IMR-90 (cell line): Measurements from ENCODE around the gene PCBP1. TPM values are rescaled to one million over a fixed set of nuclear protein-coding genes. Genes with fewer than 3 reads are reported as not detected.

Experiments
- ATAC-seq: fragments of 200-7000 bp; cut with Tn5 transposase; 2 replicates; pipeline ENCODE4 v1.9.1; 2020; ENCODE audit warnings: low read depth, mild to moderate bottlenecking, moderate library complexity
- BruUV-seq: library from RNA; stranded (reverse); fragments of 400-500 nt; replicated peaks from 2 replicates; lab custom pipeline; 2021; lab: Mats Ljungman, UMichigan
- CTCF ChIA-PET: fragments of 300-600 bp; formaldehyde crosslinking; extraction: SDS; loops from one replicate; lab custom pipeline; 2021; ENCODE audit warnings: antibody characterized with exemption; lab: Yijun Ruan, JAX
- POLR2A ChIA-PET: fragments of 300-600 bp; sonication (Branson Sonifier 250); formaldehyde crosslinking; loops from one replicate; lab custom pipeline; 2022; ENCODE audit warnings: antibody characterized with exemption; ENCODE audit not compliant: unreplicated experiment; lab: Charles Lee
- DNase-seq: peaks from one replicate; pipeline ENCODE4 v3.0.0; 2013
- H2AFZ ChIP-seq: replicated peaks from 2 replicates; pipeline ENCODE3; 2013; ENCODE audit warnings: low read length, mild to moderate bottlenecking; ENCODE audit not compliant: poor library complexity
- H2AK5ac ChIP-seq: 2 replicates; pipeline ENCODE4 v1.6.1; 2013; ENCODE audit warnings: low read depth, low read length, inconsistent platforms
- H2AK9ac ChIP-seq: replicated peaks from 2 replicates; pipeline ENCODE3; 2013; ENCODE audit warnings: mild to moderate bottlenecking, low read depth, low read length, moderate library complexity; ENCODE audit not compliant: poor library complexity
- H2BK120ac ChIP-seq: 2 replicates; pipeline ENCODE4 v1.6.1; 2013; ENCODE audit warnings: low read depth, low read length, inconsistent platforms
- H2BK15ac ChIP-seq: 3 replicates; pipeline ENCODE4 v1.6.1; 2013; ENCODE audit warnings: low read depth, low read length, inconsistent platforms
- H2BK20ac ChIP-seq: 2 replicates; pipeline ENCODE4 v1.6.1; 2013; ENCODE audit warnings: low read depth, mild to moderate bottlenecking, inconsistent platforms, low read length, moderate library complexity
- H2BK5ac ChIP-seq: 2 replicates; pipeline ENCODE4 v1.6.1; 2013; ENCODE audit warnings: mild to moderate bottlenecking, low read depth, low read length, inconsistent platforms; ENCODE audit not compliant: poor library complexity, severe bottlenecking
- H3K14ac ChIP-seq: replicated peaks from 2 replicates; pipeline ENCODE4 v1.6.1; 2013; ENCODE audit warnings: low read depth, low read length, inconsistent platforms
- H3K18ac ChIP-seq: 2 replicates; pipeline ENCODE4 v1.6.1; 2013; ENCODE audit warnings: low read depth, low read length, control low read depth
- H3K23ac ChIP-seq: 2 replicates; pipeline ENCODE4 v1.6.1; 2013; ENCODE audit warnings: low read depth, low read length, inconsistent platforms
- H3K27ac ChIP-seq: 2 replicates; pipeline ENCODE4 v1.5.1; 2013; ENCODE audit warnings: mild to moderate bottlenecking, control low read depth, low read length; ENCODE audit not compliant: insufficient read depth
- H3K27me3 ChIP-seq: 2 replicates; pipeline ENCODE4 v1.6.1; 2013; ENCODE audit warnings: low read length; ENCODE audit not compliant: control insufficient read depth, insufficient read depth
- H3K36me3 ChIP-seq: 2 replicates; pipeline ENCODE4 v1.6.1; 2013; ENCODE audit warnings: low read length, mixed read lengths; ENCODE audit not compliant: control insufficient read depth, insufficient read depth
- H3K4ac ChIP-seq: 2 replicates; pipeline ENCODE4 v1.6.1; 2013; ENCODE audit warnings: low read depth, low read length, inconsistent platforms
- H3K4me1 ChIP-seq: 2 replicates; pipeline ENCODE4 v1.6.1; 2013; ENCODE audit warnings: low read length, mixed read lengths; ENCODE audit not compliant: control insufficient read depth, insufficient read depth
- H3K4me2 ChIP-seq: 2 replicates; pipeline ENCODE4 v1.6.1; 2013; ENCODE audit warnings: low read depth, mild to moderate bottlenecking, control low read depth, low read length, moderate library complexity
- H3K4me3 ChIP-seq: 2 replicates; pipeline ENCODE4 v1.5.1; 2013; ENCODE audit warnings: low read depth, mild to moderate bottlenecking, control low read depth, low read length, moderate library complexity; ENCODE audit not compliant: insufficient read depth
- H3K56ac ChIP-seq: 2 replicates; pipeline ENCODE4 v1.6.1; 2013; ENCODE audit warnings: low read length, inconsistent platforms; ENCODE audit not compliant: insufficient read depth; ENCODE audit errors: extremely low read depth
- H3K79me1 ChIP-seq, 2 experiments: 2 replicates each; pipeline ENCODE4 v1.6.1; 2013; ENCODE audit warnings: low read length in 2 of 2, inconsistent platforms in 1 of 2, low read depth in 1 of 2
- H3K9ac ChIP-seq: 2 replicates; pipeline ENCODE4 v1.6.1; 2013; ENCODE audit warnings: low read depth, low read length, control low read depth
- H3K9me1 ChIP-seq: 2 replicates; pipeline ENCODE4 v1.6.1; 2013; ENCODE audit warnings: low read length, inconsistent platforms; ENCODE audit not compliant: insufficient read depth
- H3K9me3 ChIP-seq: 2 replicates; pipeline ENCODE4 v1.6.1; 2013; ENCODE audit warnings: low read length; ENCODE audit not compliant: control insufficient read depth, insufficient read depth
- H4K20me1 ChIP-seq: 2 replicates; pipeline ENCODE4 v1.6.1; 2013; ENCODE audit warnings: low read length, inconsistent platforms; ENCODE audit not compliant: insufficient read depth
- H4K5ac ChIP-seq: 2 replicates; pipeline ENCODE4 v1.6.1; 2013; ENCODE audit warnings: mild to moderate bottlenecking, low read depth, low read length, control low read depth
- H4K8ac ChIP-seq, 2 experiments: 2 replicates each; pipeline ENCODE4 v1.6.1; 2013; ENCODE audit warnings: low read depth in 2 of 2, low read length in 2 of 2, control low read depth in 1 of 2, inconsistent platforms in 1 of 2
- H4K91ac ChIP-seq: 2 replicates; pipeline ENCODE4 v1.6.1; 2013; ENCODE audit warnings: low read depth, low read length, inconsistent platforms; ENCODE audit not compliant: insufficient read depth
- BHLHE40 ChIP-seq: fragments of 150-350 bp; IDR thresholded peaks from 2 replicates; pipeline ENCODE4 v1.6.1; 2016; ENCODE audit warnings: mild to moderate bottlenecking, low read depth, low read length
- CEBPB ChIP-seq: IDR thresholded peaks from 2 replicates; pipeline ENCODE4 v1.6.1; 2012; ENCODE audit warnings: low read depth, low read length, improper control_type of control experiment
- CHD1 ChIP-seq: IDR thresholded peaks from 2 replicates; pipeline ENCODE4 v1.6.1; 2012; ENCODE audit warnings: low read depth, low read length, improper control_type of control experiment
- FOS ChIP-seq: fragments of 150-350 bp; IDR thresholded peaks from 2 replicates; pipeline ENCODE4 v1.6.1; 2016; ENCODE audit warnings: low read depth, low read length
- MAZ ChIP-seq: IDR thresholded peaks from 2 replicates; pipeline ENCODE4 v1.6.1; 2012; ENCODE audit warnings: low read depth, mild to moderate bottlenecking, low read length, improper control_type of control experiment, moderate library complexity, borderline replicate concordance
- MXI1 ChIP-seq: IDR thresholded peaks from 2 replicates; pipeline ENCODE4 v1.6.1; 2012; ENCODE audit warnings: low read depth, mild to moderate bottlenecking, low read length, moderate library complexity, borderline replicate concordance
- RAD21 ChIP-seq: IDR thresholded peaks from 2 replicates; pipeline ENCODE4 v1.6.1; 2012; ENCODE audit warnings: low read length, improper control_type of control experiment
- RCOR1 ChIP-seq: IDR thresholded peaks from 2 replicates; pipeline ENCODE4 v1.6.1; 2012; ENCODE audit warnings: mild to moderate bottlenecking, low read length, improper control_type of control experiment; ENCODE audit not compliant: insufficient replicate concordance
- RFX5 ChIP-seq: IDR thresholded peaks from 2 replicates; pipeline ENCODE4 v1.8.0; 2012; ENCODE audit warnings: low read depth, mild to moderate bottlenecking, low read length, moderate library complexity
- SMC3 ChIP-seq: fragments of 150-350 bp; IDR thresholded peaks from 2 replicates; pipeline ENCODE4 v1.6.1; 2016; ENCODE audit warnings: low read depth, mild to moderate bottlenecking, antibody characterized with exemption, low read length, moderate library complexity
- WGBS, 2 experiments: methylation state at CpG; one replicate each; pipeline versions ENCODE4 v1.1.5 to v1.1.7; 2013; ENCODE audit warnings: missing lambda C conversion rate in 2 of 2; ENCODE audit not compliant: insufficient read length in 1 of 2; ENCODE audit errors: extremely low coverage in 2 of 2; 5-methylcytosine and 5-hydroxymethylcytosine counted together
- dilution Hi-C: fragments of 300-500 bp; cut with HindIII; formaldehyde crosslinking; loops from one replicate; pipeline ENCODE4 v1.14.3; 2018; ENCODE audit warnings: low sequenced_read_pairs; ENCODE audit not compliant: unreplicated experiment
- in situ Hi-C: fragments of 300-500 bp; cut with MboI; formaldehyde crosslinking; loops from 3 replicates; pipeline ENCODE4 v1.14.3; 2019; ENCODE audit warnings: low sequenced_read_pairs, inconsistent platforms, mixed read lengths
- intact Hi-C: fragments of 100-400 bp; cut with micrococcal nuclease; formaldehyde crosslinking; loops from 2 replicates; pipeline ENCODE4 v1.10.0; 2022
- polyA plus RNA-seq, 3 experiments: library from polyadenylated mRNA; depleted of rRNA; stranded (reverse); fragments of >200 nt; gene quantifications; 2 replicates each; pipeline ENCODE4 v1.2.3, GENCODE V29; 2012; ENCODE audit warnings: low replicate concordance in 1 of 3
- total RNA-seq: library from RNA; depleted of rRNA; stranded (reverse); fragments of >200 nt; gene quantifications from 2 replicates; pipeline ENCODE4 v1.2.3, GENCODE V29; 2012
- TF ChIP-seq, protein P1 (sequence below): fragments of 150-350 bp; IDR thresholded peaks from 2 replicates; pipeline ENCODE4 v1.6.1; 2016; ENCODE audit warnings: low read depth, mild to moderate bottlenecking, low read length, moderate library complexity, borderline replicate concordance
- TF ChIP-seq, protein P2 (sequence below): fragments of 150-350 bp; IDR thresholded peaks from 2 replicates; pipeline ENCODE4 v1.6.1; 2017; ENCODE audit warnings: mild to moderate bottlenecking, antibody characterized with exemption, low read length, low read depth
- TF ChIP-seq, protein P3 (sequence below): conservative IDR thresholded peaks from 2 replicates; pipeline ENCODE4 v1.5.1; 2012; ENCODE audit warnings: mild to moderate bottlenecking, low read depth, low read length, improper control_type of control experiment

The PCBP1 gene
- total and polyA plus RNA-seq, 2 of the 4 experiments (the other 2 are of a cell fraction), result 33.7 to 166 TPM

DNA sequence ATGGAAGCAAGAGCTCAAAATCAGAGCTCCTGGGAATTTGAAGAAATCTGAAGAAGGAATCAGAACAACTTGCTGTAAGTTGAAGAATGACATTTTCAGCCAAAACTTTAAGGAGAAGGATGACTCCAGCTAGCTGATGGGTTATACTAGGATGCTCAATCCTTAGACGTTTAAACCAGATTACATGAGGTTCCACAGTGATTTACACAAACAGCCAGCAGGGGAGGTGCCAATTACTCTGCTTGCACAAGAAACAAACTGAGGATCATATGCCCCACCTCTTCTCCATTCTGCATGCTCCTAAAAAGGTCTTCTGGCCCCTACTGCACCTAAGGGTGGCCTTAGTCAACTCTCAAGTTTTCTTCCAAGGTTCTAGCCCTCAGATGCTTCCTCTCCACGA is 47.9 kb upstream of the PCBP1 start:
- Histone ChIP-seq H3K4me2 (no peak overlapping the region), H4K20me1 (no peaks in the 10 kb centered on the region; the same call in 1 of the 2 replicates), H2BK20ac (no peak overlapping the region), H3K4ac (no peak overlapping the region), H3K27me3 (no peaks in the 10 kb centered on the region), H3K4me1 (peaks cover 14% of the 10 kb centered on the region), H4K8ac (no peak overlapping the region), H3K36me3 (no peaks in the 10 kb centered on the region), H3K18ac (no peak overlapping the region), H3K14ac (no peak overlapping the region), H3K9me1 (peaks cover 18% of the 10 kb centered on the region), H3K27ac (no peak overlapping the region), H3K79me1 (0 out of 4 replicates have a peak, but pooled peaks cover 0 to 3% of the 10 kb centered on the region in 2 experiments), H2AK5ac (no peak overlapping the region), H3K9ac (no peak overlapping the region), H2BK120ac (no peak overlapping the region), H4K91ac (no peak overlapping the region), H3K23ac (no peak overlapping the region), H3K56ac (no peak overlapping the region), H2BK15ac (no peak overlapping the region), H3K4me3 (no peak overlapping the region), H2AK9ac (no peak overlapping the region), H4K5ac (no peak overlapping the region), H2AFZ (no peak overlapping the region), H3K9me3 (no peaks in the 10 kb centered on the region), H2BK5ac (no peak overlapping the region)
- ChIA-PET POLR2A (no interaction called here), CTCF (no interaction called here)
- intact Hi-C loops, result no loop called here
- no peak for ATAC-seq
- DNase-seq, result no peak
- in situ Hi-C loops, result no loop called here
- no TSS peak for BruUV-seq
- WGBS, 2 experiments, result 71% methylated on average over 1 of the region's 2 CpGs; no CpG with 5 or more reads in 1 of the 2 experiments
- dilution Hi-C loops, result no loop called here
- TF ChIP-seq, protein P1, sequence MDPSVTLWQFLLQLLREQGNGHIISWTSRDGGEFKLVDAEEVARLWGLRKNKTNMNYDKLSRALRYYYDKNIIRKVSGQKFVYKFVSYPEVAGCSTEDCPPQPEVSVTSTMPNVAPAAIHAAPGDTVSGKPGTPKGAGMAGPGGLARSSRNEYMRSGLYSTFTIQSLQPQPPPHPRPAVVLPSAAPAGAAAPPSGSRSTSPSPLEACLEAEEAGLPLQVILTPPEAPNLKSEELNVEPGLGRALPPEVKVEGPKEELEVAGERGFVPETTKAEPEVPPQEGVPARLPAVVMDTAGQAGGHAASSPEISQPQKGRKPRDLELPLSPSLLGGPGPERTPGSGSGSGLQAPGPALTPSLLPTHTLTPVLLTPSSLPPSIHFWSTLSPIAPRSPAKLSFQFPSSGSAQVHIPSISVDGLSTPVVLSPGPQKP, result no peak
- TF ChIP-seq RFX5, result no peak
- no peak for TF ChIP-seq MXI1
- TF ChIP-seq, protein P2, sequence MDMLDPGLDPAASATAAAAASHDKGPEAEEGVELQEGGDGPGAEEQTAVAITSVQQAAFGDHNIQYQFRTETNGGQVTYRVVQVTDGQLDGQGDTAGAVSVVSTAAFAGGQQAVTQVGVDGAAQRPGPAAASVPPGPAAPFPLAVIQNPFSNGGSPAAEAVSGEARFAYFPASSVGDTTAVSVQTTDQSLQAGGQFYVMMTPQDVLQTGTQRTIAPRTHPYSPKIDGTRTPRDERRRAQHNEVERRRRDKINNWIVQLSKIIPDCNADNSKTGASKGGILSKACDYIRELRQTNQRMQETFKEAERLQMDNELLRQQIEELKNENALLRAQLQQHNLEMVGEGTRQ, result no peak
- TF ChIP-seq, protein P3, sequence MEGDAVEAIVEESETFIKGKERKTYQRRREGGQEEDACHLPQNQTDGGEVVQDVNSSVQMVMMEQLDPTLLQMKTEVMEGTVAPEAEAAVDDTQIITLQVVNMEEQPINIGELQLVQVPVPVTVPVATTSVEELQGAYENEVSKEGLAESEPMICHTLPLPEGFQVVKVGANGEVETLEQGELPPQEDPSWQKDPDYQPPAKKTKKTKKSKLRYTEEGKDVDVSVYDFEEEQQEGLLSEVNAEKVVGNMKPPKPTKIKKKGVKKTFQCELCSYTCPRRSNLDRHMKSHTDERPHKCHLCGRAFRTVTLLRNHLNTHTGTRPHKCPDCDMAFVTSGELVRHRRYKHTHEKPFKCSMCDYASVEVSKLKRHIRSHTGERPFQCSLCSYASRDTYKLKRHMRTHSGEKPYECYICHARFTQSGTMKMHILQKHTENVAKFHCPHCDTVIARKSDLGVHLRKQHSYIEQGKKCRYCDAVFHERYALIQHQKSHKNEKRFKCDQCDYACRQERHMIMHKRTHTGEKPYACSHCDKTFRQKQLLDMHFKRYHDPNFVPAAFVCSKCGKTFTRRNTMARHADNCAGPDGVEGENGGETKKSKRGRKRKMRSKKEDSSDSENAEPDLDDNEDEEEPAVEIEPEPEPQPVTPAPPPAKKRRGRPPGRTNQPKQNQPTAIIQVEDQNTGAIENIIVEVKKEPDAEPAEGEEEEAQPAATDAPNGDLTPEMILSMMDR, result no peak
- TF ChIP-seq RCOR1, result no peak
- no peak for TF ChIP-seq MAZ
- no peak for TF ChIP-seq FOS
- TF ChIP-seq RAD21, result no peak
- no peak for TF ChIP-seq CHD1
- no peak for TF ChIP-seq BHLHE40
- no peak for TF ChIP-seq CEBPB
- TF ChIP-seq SMC3, result no peak
